HEK293 (cell line): ENCODE data around the gene KCTD15.

ENCODE experiments used
- BCL11B ChIP-seq: fragments of 450-650 bp; formaldehyde crosslinking; IDR thresholded peaks from 2 replicates; pipeline ENCODE4 v1.5.1; 2016; ENCODE audit warnings: low read depth, missing biosample characterization, missing genetic modification characterization
- GFI1B ChIP-seq: fragments of 450-650 bp; formaldehyde crosslinking; IDR thresholded peaks from 2 replicates; pipeline ENCODE4 v1.5.1; 2016; ENCODE audit warnings: missing biosample characterization, missing genetic modification characterization
- HIC1 ChIP-seq: fragments of 450-650 bp; formaldehyde crosslinking; IDR thresholded peaks from 2 replicates; pipeline ENCODE4 v1.5.1; 2016; ENCODE audit warnings: missing biosample characterization, missing genetic modification characterization
- KLF16 ChIP-seq: fragments of 450-650 bp; formaldehyde crosslinking; IDR thresholded peaks from 2 replicates; pipeline ENCODE4 v1.5.1; 2017; ENCODE audit warnings: missing biosample characterization, missing genetic modification characterization
- KLF7 ChIP-seq: fragments of 450-650 bp; formaldehyde crosslinking; IDR thresholded peaks from 2 replicates; pipeline ENCODE4 v1.5.1; 2016; ENCODE audit warnings: missing biosample characterization, missing genetic modification characterization, borderline replicate concordance
- PBX3 ChIP-seq: sonication (generic); formaldehyde crosslinking; IDR thresholded peaks from 2 replicates; pipeline ENCODE4 v1.8.1; 2022; ENCODE audit warnings: mild to moderate bottlenecking, moderate library complexity, missing genetic modification reagents
- TRIM28 ChIP-seq: IDR thresholded peaks from 2 replicates; pipeline ENCODE4 v1.6.1; 2011; ENCODE audit warnings: low read length, control low read depth, borderline replicate concordance
- ZBTB44 ChIP-seq: fragments of 450-650 bp; IDR thresholded peaks from 2 replicates; pipeline ENCODE4 v1.5.1; 2018; ENCODE audit warnings: missing biosample characterization, mild to moderate bottlenecking, missing genetic modification characterization
- ZNF146 ChIP-seq: fragments of 450-650 bp; formaldehyde crosslinking; IDR thresholded peaks from 2 replicates; pipeline ENCODE4 v1.5.1; 2016; ENCODE audit warnings: missing biosample characterization, missing genetic modification characterization
- ZNF155 ChIP-seq: fragments of 450-650 bp; formaldehyde crosslinking; IDR thresholded peaks from 2 replicates; pipeline ENCODE4 v1.5.1; 2016; ENCODE audit warnings: missing biosample characterization, missing genetic modification characterization
- ZNF202 ChIP-seq: fragments of 450-650 bp; formaldehyde crosslinking; IDR thresholded peaks from 2 replicates; pipeline ENCODE4 v1.5.1; 2016; ENCODE audit warnings: missing biosample characterization, missing genetic modification characterization, borderline replicate concordance
- ZNF223 ChIP-seq: fragments of 450-650 bp; formaldehyde crosslinking; IDR thresholded peaks from 2 replicates; pipeline ENCODE4 v1.5.1; 2016; ENCODE audit warnings: missing biosample characterization, missing genetic modification characterization
- ZNF335 ChIP-seq: fragments of 450-650 bp; formaldehyde crosslinking; conservative IDR thresholded peaks from 2 replicates; pipeline ENCODE4 v1.5.1; 2016; ENCODE audit warnings: missing biosample characterization, missing genetic modification characterization
- ZNF350 ChIP-seq: fragments of 450-650 bp; formaldehyde crosslinking; IDR thresholded peaks from 2 replicates; pipeline ENCODE4 v1.5.0; 2017; ENCODE audit warnings: missing biosample characterization, mild to moderate bottlenecking, missing genetic modification characterization
- ZNF391 ChIP-seq: fragments of 450-650 bp; formaldehyde crosslinking; IDR thresholded peaks from 2 replicates; pipeline ENCODE4 v1.5.1; 2016; ENCODE audit warnings: low read depth, missing biosample characterization, missing genetic modification characterization, borderline replicate concordance
- ZNF423 ChIP-seq: fragments of 450-650 bp; formaldehyde crosslinking; IDR thresholded peaks from 2 replicates; pipeline ENCODE4 v1.5.1; 2016; ENCODE audit warnings: missing biosample characterization, missing genetic modification characterization
- ZNF513 ChIP-seq: fragments of 450-650 bp; IDR thresholded peaks from 2 replicates; pipeline ENCODE4 v1.5.1; 2018; ENCODE audit warnings: missing biosample characterization, missing genetic modification characterization
- ZNF529 ChIP-seq: fragments of 450-650 bp; formaldehyde crosslinking; IDR thresholded peaks from 2 replicates; pipeline ENCODE4 v1.5.1; 2017; ENCODE audit warnings: missing genetic modification characterization, missing biosample characterization; ENCODE audit not compliant: insufficient replicate concordance
- ZNF530 ChIP-seq: fragments of 450-650 bp; formaldehyde crosslinking; IDR thresholded peaks from 2 replicates; pipeline ENCODE4 v1.5.1; 2016; ENCODE audit warnings: low read depth, missing biosample characterization, missing genetic modification characterization
- ZNF561 ChIP-seq: fragments of 450-650 bp; IDR thresholded peaks from 2 replicates; pipeline ENCODE4 v1.5.1; 2018; ENCODE audit warnings: missing biosample characterization, missing genetic modification characterization, borderline replicate concordance
- ZNF596 ChIP-seq: fragments of 450-650 bp; IDR thresholded peaks from 2 replicates; pipeline ENCODE4 v1.5.0; 2018; ENCODE audit warnings: missing biosample characterization, mild to moderate bottlenecking, missing genetic modification characterization, moderate library complexity
- ZNF600 ChIP-seq: fragments of 450-650 bp; formaldehyde crosslinking; IDR thresholded peaks from 2 replicates; pipeline ENCODE4 v1.5.1; 2016; ENCODE audit warnings: missing biosample characterization, missing genetic modification characterization
- ZNF621 ChIP-seq: fragments of 450-650 bp; formaldehyde crosslinking; IDR thresholded peaks from 2 replicates; pipeline ENCODE4 v1.5.1; 2017; ENCODE audit warnings: missing biosample characterization, missing genetic modification characterization
- ZNF639 ChIP-seq: fragments of 450-650 bp; formaldehyde crosslinking; IDR thresholded peaks from 2 replicates; pipeline ENCODE4 v1.5.1; 2016; ENCODE audit warnings: missing biosample characterization, missing genetic modification characterization
- ZNF654 ChIP-seq: fragments of 450-650 bp; formaldehyde crosslinking; IDR thresholded peaks from 2 replicates; pipeline ENCODE4 v1.5.1; 2016; ENCODE audit warnings: low read depth, missing biosample characterization, missing genetic modification characterization
- ZNF664 ChIP-seq: fragments of 450-650 bp; formaldehyde crosslinking; IDR thresholded peaks from 2 replicates; pipeline ENCODE4 v1.5.1; 2016; ENCODE audit warnings: missing biosample characterization, missing genetic modification characterization
- ZNF677 ChIP-seq: fragments of 450-650 bp; IDR thresholded peaks from 2 replicates; pipeline ENCODE4 v1.5.0; 2018; ENCODE audit warnings: missing biosample characterization, mild to moderate bottlenecking, missing genetic modification characterization, moderate library complexity
- ZNF692 ChIP-seq: fragments of 450-650 bp; formaldehyde crosslinking; IDR thresholded peaks from 2 replicates; pipeline ENCODE4 v1.5.1; 2016; ENCODE audit warnings: missing biosample characterization, missing genetic modification characterization
- ZNF830 ChIP-seq: fragments of 450-650 bp; IDR thresholded peaks from 2 replicates; pipeline ENCODE4 v1.5.0; 2018; ENCODE audit warnings: missing biosample characterization, missing genetic modification characterization, low read depth, mild to moderate bottlenecking, moderate library complexity
- ZNF843 ChIP-seq: fragments of 450-650 bp; formaldehyde crosslinking; IDR thresholded peaks from 2 replicates; pipeline ENCODE4 v1.5.1; 2016; ENCODE audit warnings: missing biosample characterization, missing genetic modification characterization

The KCTD15 gene

GRCh38 chr19:33819880-33820781 lies 23.5 kb downstream of the KCTD15 start (continued):
- TF ChIP-seq ZNF692 (tag by site-specific recombination), result peak; percentile 99
- peak; percentile 65; the same call in 1 of the 2 replicates for TF ChIP-seq PBX3 (CRISPR knock-in tag)
- peak; percentile 92 for TF ChIP-seq ZNF335 (tag by site-specific recombination)
- no peak for TF ChIP-seq ZNF639
- TF ChIP-seq ZNF561 (tag by site-specific recombination), result no peak; the same call in 1 of the 2 replicates
- TF ChIP-seq ZNF350 (tag by site-specific recombination), result no peak
- peak; percentile 64; the same call in 1 of the 2 replicates for TF ChIP-seq ZNF202
- TF ChIP-seq TRIM28, result no peak
- no peak for TF ChIP-seq ZNF155
- no peak; the same call in 1 of the 2 replicates for TF ChIP-seq GFI1B (tag by site-specific recombination)
- TF ChIP-seq ZNF596 (tag by site-specific recombination), result no peak
- no peak for TF ChIP-seq ZNF513 (tag by site-specific recombination)
- TF ChIP-seq ZNF223 (tag by site-specific recombination), result no peak
- no peak for TF ChIP-seq ZNF830 (tag by site-specific recombination)
- no peak; the same call in none of the 2 replicates for TF ChIP-seq ZNF600 (tag by site-specific recombination)
- no peak for TF ChIP-seq ZNF529 (tag by site-specific recombination)
- TF ChIP-seq HIC1 (tag by site-specific recombination), result peak; percentile 84
- no peak for TF ChIP-seq ZNF621 (tag by site-specific recombination)
- TF ChIP-seq ZNF423 (tag by site-specific recombination), result peak; percentile 71; the same call in 1 of the 2 replicates
- TF ChIP-seq BCL11B, result no peak
- no peak; the same call in 1 of the 2 replicates for TF ChIP-seq ZNF843 (tag by site-specific recombination)
- TF ChIP-seq ZNF391 (tag by site-specific recombination), result no peak
- peak; percentile 99 for TF ChIP-seq KLF7 (tag by site-specific recombination)
- no peak for TF ChIP-seq ZNF530 (tag by site-specific recombination)
- TF ChIP-seq ZNF664 (tag by site-specific recombination), result no peak
- no peak for TF ChIP-seq ZNF146 (tag by site-specific recombination)
- TF ChIP-seq KLF16 (tag by site-specific recombination), result peak; percentile 98
- no peak for TF ChIP-seq ZNF677 (tag by site-specific recombination)
- no peak for TF ChIP-seq ZNF654 (tag by site-specific recombination)
- TF ChIP-seq ZBTB44 (tag by site-specific recombination), result no peak
